ENCODE results near the gene CLSTN2.

GRCh38 chr3:140006331-140006730 is 71.3 kb downstream of the CLSTN2 start:
- TF ChIP-seq CTCF (IDR thresholded peaks at IDR 0.05; ENCODE audit: low read depth, low read length, missing input control): no peak
- TF ChIP-seq RXRA (IDR thresholded peaks at IDR 0.05): no peak
- TF ChIP-seq SP1 (IDR thresholded peaks at IDR 0.05): no peak
- TF ChIP-seq RAD21 (IDR thresholded peaks at IDR 0.05): no peak
- TF ChIP-seq YY1 (IDR thresholded peaks at IDR 0.05): no peak
- TF ChIP-seq MAX (IDR thresholded peaks at IDR 0.05): no peak
- no peak for TF ChIP-seq REST (IDR thresholded peaks at IDR 0.05)
- TF ChIP-seq HNF4A (conservative IDR thresholded peaks at IDR 0.05): no peak
- TF ChIP-seq JUND (IDR thresholded peaks at IDR 0.05): no peak
- no peak for TF ChIP-seq EGR1 (IDR thresholded peaks at IDR 0.05; ENCODE audit: low read depth in 2 of 2)
- TF ChIP-seq TAF1 (conservative IDR thresholded peaks at IDR 0.05): no peak
- no peak for TF ChIP-seq ATF3 (IDR thresholded peaks at IDR 0.05)
- TF ChIP-seq ZBTB33 (IDR thresholded peaks at IDR 0.05): no peak
- no peak for TF ChIP-seq NR2F2 (IDR thresholded peaks at IDR 0.05)
